ENCODE data around the gene SNX12.

GRCh38 chrX:71082822-71083221, 14.7 kb upstream of the SNX12 start:
- TF ChIP-seq POLR2A (IDR thresholded peaks at IDR 0.05) (no peak), CTCF (IDR thresholded peaks at IDR 0.05) (no peak)

Data from stomach (tissue), 4 donors.